ENCODE results near the gene MRFAP1L1.

GRCh38 chr4:6693231-6694176 lies 16.2 kb downstream of the MRFAP1L1 start, which contains the start of gene S100P:
- TF ChIP-seq POLR2A (IDR thresholded peaks at IDR 0.05) = peak; percentile 37
- no peak for TF ChIP-seq CTCF (IDR thresholded peaks at IDR 0.05)
- TF ChIP-seq POLR2AphosphoS5 (IDR thresholded peaks at IDR 0.05) = no peak
